ENCODE results near the gene GNAT1.

GNAT1 gene

GRCh38 chr3:50237133-50237651 lies 45.8 kb downstream of the GNAT1 start:
- Mint-ChIP-seq H3K27ac (peak overlapping the region; percentile 90), H3K36me3 (ENCODE audit: low read depth) (no peaks in the 10 kb centered on the region), H3K9me3 (no peaks in the 10 kb centered on the region), H3K4me1 (peaks cover 83% of the 10 kb centered on the region), H3K4me3 (peak overlapping the region; percentile 94), H3K27me3 (ENCODE audit: low read depth, poor library complexity) (peaks cover 3% of the 10 kb centered on the region)
- DNase-seq = peak; percentile 40
- no peak for TF ChIP-seq CTCF (IDR thresholded peaks at IDR 0.05)

GRCh38 chr3:50237754-50238548 lies 46.5 kb downstream of the GNAT1 start:
- Mint-ChIP-seq H3K27me3 (ENCODE audit: low read depth, poor library complexity) (peaks cover under 1% of the 10 kb centered on the region), H3K4me1 (peaks cover 82% of the 10 kb centered on the region), H3K27ac (peak overlapping the region; percentile 90), H3K36me3 (ENCODE audit: low read depth) (no peaks in the 10 kb centered on the region), H3K9me3 (no peaks in the 10 kb centered on the region), H3K4me3 (peak overlapping the region; percentile 94)
- no peak for TF ChIP-seq CTCF (IDR thresholded peaks at IDR 0.05)
- DNase-seq = peak; percentile 70

GRCh38 chr3:50238549-50239026 lies 47.2 kb downstream of the GNAT1 start:
- H3K27me3 Mint-ChIP-seq (ENCODE audit: low read depth, poor library complexity) = no peaks in the 10 kb centered on the region
- peak overlapping the region; percentile 94 for H3K4me3 Mint-ChIP-seq
- no peak overlapping the region for H3K27ac Mint-ChIP-seq
- no peak for TF ChIP-seq CTCF (IDR thresholded peaks at IDR 0.05)
- H3K9me3 Mint-ChIP-seq = no peaks in the 10 kb centered on the region
- H3K36me3 Mint-ChIP-seq (ENCODE audit: low read depth) = no peaks in the 10 kb centered on the region
- peaks cover 76% of the 10 kb centered on the region for H3K4me1 Mint-ChIP-seq
- DNase-seq = no peak

GRCh38 chr3:50239649-50240048 lies 48.2 kb downstream of the GNAT1 start:
- Mint-ChIP-seq H3K27ac (peak overlapping the region; percentile 69), H3K4me3 (peak overlapping the region; percentile 66), H3K4me1 (peaks cover 74% of the 10 kb centered on the region), H3K36me3 (ENCODE audit: low read depth) (peaks cover 4% of the 10 kb centered on the region), H3K9me3 (no peaks in the 10 kb centered on the region), H3K27me3 (ENCODE audit: low read depth, poor library complexity) (no peaks in the 10 kb centered on the region)
- TF ChIP-seq CTCF (IDR thresholded peaks at IDR 0.05) = no peak
- no peak for DNase-seq

- Mint-ChIP-seq H3K27me3 (ENCODE audit: low read depth, poor library complexity) (no peaks in the 10 kb centered on the region), H3K36me3 (ENCODE audit: low read depth) (peaks cover 4% of the 10 kb centered on the region), H3K4me3 (peak overlapping the region; percentile 71), H3K9me3 (no peaks in the 10 kb centered on the region), H3K27ac (peak overlapping the region; percentile 93), H3K4me1 (peaks cover 80% of the 10 kb centered on the region)
- no peak for TF ChIP-seq CTCF (IDR thresholded peaks at IDR 0.05)
- DNase-seq = peak; percentile 74
These were observed 49.8 kb downstream of the GNAT1 start for GRCh38 chr3:50241163-50241562.
